Measurements from ENCODE around the gene SMG6. TPM values are rescaled to one million over a fixed set of nuclear protein-coding genes. Genes with fewer than 3 reads are reported as not detected.
A peak's percentile ranks its signal among the peaks of the same experiment; 100 is the strongest.

The SMG6 gene
- total and polyA plus RNA-seq, 2 of the 13 experiments (the other 11 are each of a cell fraction or from before 2014, with no cell fraction given) = 4.6 to 14.6 TPM

GRCh38 chr17:2177235-2177811, 126.3 kb downstream of the SMG6 start (continued):
- TF ChIP-seq ZBTB25 (CRISPR knock-in tag; IDR thresholded peaks at IDR 0.05) (0 out of 2 replicates have a peak, but pooled peaks have one; percentile 54), USF2 (IDR thresholded peaks at IDR 0.05; ENCODE audit: low read depth, low read length) (no peak), USF2 (CRISPR knock-in tag; IDR thresholded peaks at IDR 0.05; ENCODE audit: borderline replicate concordance) (no peak), PBX2 (CRISPR knock-in tag; IDR thresholded peaks at IDR 0.05) (no peak), SP4 (CRISPR knock-in tag; IDR thresholded peaks at IDR 0.05) (no peak), ZSCAN9 (CRISPR knock-in tag; IDR thresholded peaks at IDR 0.05; ENCODE audit: borderline replicate concordance) (no peak), ZNF761 (CRISPR knock-in tag; conservative IDR thresholded peaks at IDR 0.05) (no peak), MTA3 (CRISPR knock-in tag; IDR thresholded peaks at IDR 0.05) (no peak), MEIS2 (CRISPR knock-in tag; IDR thresholded peaks at IDR 0.05) (no peak), HNRNPLL (IDR thresholded peaks at IDR 0.05; ENCODE audit: low read depth, low read length, poor library complexity, severe bottlenecking) (no peak), ZNF703 (CRISPR knock-in tag; IDR thresholded peaks at IDR 0.05; ENCODE audit: borderline replicate concordance) (no peak), HMGA1 (CRISPR knock-in tag; conservative IDR thresholded peaks at IDR 0.05) (no peak), ZNF674 (CRISPR knock-in tag; IDR thresholded peaks at IDR 0.05; ENCODE audit: low read depth) (no peak), NR0B2 (CRISPR knock-in tag; IDR thresholded peaks at IDR 0.05) (no peak), MXD1 (CRISPR knock-in tag; IDR thresholded peaks at IDR 0.05) (no peak), ELK4 (CRISPR knock-in tag; IDR thresholded peaks at IDR 0.05; ENCODE audit: borderline replicate concordance) (no peak), ATM (IDR thresholded peaks at IDR 0.05; ENCODE audit: borderline replicate concordance) (no peak), ZNF572 (CRISPR knock-in tag; IDR thresholded peaks at IDR 0.05) (no peak), NKX3-1 (CRISPR knock-in tag; IDR thresholded peaks at IDR 0.05) (no peak), TRAFD1 (CRISPR knock-in tag; IDR thresholded peaks at IDR 0.05; ENCODE audit: borderline replicate concordance) (no peak), SPEN (CRISPR knock-in tag; IDR thresholded peaks at IDR 0.05; ENCODE audit: low read depth) (no peak), ASH2L (IDR thresholded peaks at IDR 0.05; ENCODE audit: insufficient read length, low read depth, low read length) (no peak)

Data from HepG2 (cell line).